Renal cortex interstitium (tissue), 15 donors: ENCODE results near the gene PTPRC. TPM values are rescaled to one million over a fixed set of nuclear protein-coding genes. Genes with fewer than 3 reads are reported as not detected.
A peak's percentile ranks its signal among the peaks of the same experiment; 100 is the strongest.
"Not testable (repeated sequence)": the region's sequence is repeated elsewhere in the genome, so short reads cannot be mapped to it uniquely, and the experiment has no call there.

Experiments used
- DNase-seq, 11 donors: peaks; one replicate each; pipeline ENCODE4 v3.0.0-alpha.2; 2013; ENCODE audit warnings: low read depth in 9 of 11, low spot score in 4 of 11; ENCODE audit errors: extremely low read depth in 1 of 11
- long read RNA-seq, 16 experiments: transcript quantifications; one replicate each; lab custom pipeline, GENCODE V29; 2026
- polyA plus RNA-seq, 3 donors: library from polyadenylated mRNA; unstranded; fragments of 120-200 nt; gene quantifications; one replicate each; pipeline ENCODE4 v1.2.1, GENCODE V29; 2013; ENCODE audit not compliant: insufficient read length in 3 of 3

The PTPRC gene, protein sequence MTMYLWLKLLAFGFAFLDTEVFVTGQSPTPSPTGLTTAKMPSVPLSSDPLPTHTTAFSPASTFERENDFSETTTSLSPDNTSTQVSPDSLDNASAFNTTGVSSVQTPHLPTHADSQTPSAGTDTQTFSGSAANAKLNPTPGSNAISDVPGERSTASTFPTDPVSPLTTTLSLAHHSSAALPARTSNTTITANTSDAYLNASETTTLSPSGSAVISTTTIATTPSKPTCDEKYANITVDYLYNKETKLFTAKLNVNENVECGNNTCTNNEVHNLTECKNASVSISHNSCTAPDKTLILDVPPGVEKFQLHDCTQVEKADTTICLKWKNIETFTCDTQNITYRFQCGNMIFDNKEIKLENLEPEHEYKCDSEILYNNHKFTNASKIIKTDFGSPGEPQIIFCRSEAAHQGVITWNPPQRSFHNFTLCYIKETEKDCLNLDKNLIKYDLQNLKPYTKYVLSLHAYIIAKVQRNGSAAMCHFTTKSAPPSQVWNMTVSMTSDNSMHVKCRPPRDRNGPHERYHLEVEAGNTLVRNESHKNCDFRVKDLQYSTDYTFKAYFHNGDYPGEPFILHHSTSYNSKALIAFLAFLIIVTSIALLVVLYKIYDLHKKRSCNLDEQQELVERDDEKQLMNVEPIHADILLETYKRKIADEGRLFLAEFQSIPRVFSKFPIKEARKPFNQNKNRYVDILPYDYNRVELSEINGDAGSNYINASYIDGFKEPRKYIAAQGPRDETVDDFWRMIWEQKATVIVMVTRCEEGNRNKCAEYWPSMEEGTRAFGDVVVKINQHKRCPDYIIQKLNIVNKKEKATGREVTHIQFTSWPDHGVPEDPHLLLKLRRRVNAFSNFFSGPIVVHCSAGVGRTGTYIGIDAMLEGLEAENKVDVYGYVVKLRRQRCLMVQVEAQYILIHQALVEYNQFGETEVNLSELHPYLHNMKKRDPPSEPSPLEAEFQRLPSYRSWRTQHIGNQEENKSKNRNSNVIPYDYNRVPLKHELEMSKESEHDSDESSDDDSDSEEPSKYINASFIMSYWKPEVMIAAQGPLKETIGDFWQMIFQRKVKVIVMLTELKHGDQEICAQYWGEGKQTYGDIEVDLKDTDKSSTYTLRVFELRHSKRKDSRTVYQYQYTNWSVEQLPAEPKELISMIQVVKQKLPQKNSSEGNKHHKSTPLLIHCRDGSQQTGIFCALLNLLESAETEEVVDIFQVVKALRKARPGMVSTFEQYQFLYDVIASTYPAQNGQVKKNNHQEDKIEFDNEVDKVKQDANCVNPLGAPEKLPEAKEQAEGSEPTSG (N-terminal part only)
- polyA plus RNA-seq, result 1 to 10 TPM; 5.4 to 6.4 (median 5.6) TPM
- long read RNA-seq, donor 1, partial matches to known transcripts, result 0 of 1 reads
- long read RNA-seq, donor 1, other reads (novel, unspliced or antisense), result 0 of 1 reads
- long read RNA-seq, donor 2, result 0 reads
- long read RNA-seq, donor 3, full-length matches to known transcripts, result 1 of 1 reads
- long read RNA-seq, donor 3, partial matches to known transcripts, result 0 of 1 reads
- long read RNA-seq, donor 3, other reads (novel, unspliced or antisense), result 0 of 1 reads
- long read RNA-seq, donor 4, result 0 reads
- long read RNA-seq, donor 5, result 0 reads
- long read RNA-seq, donor 6, result 0 reads
- long read RNA-seq, donor 7, result 0 reads
- long read RNA-seq, donor 8, result 0 reads
- long read RNA-seq, donor 9, result 0 reads
- long read RNA-seq, donor 10, result 0 reads
- long read RNA-seq, donor 11, result 0 reads
- long read RNA-seq, donor 12, result 0 reads
- long read RNA-seq, donor 13, full-length matches to known transcripts, result 1 of 1 reads
- long read RNA-seq, donor 13, partial matches to known transcripts, result 0 of 1 reads
- long read RNA-seq, donor 13, other reads (novel, unspliced or antisense), result 0 of 1 reads
- long read RNA-seq, donor 14, result 0 reads
- long read RNA-seq, donor 15, result 0 reads
- long read RNA-seq, donor 16, result 0 reads

DNA sequence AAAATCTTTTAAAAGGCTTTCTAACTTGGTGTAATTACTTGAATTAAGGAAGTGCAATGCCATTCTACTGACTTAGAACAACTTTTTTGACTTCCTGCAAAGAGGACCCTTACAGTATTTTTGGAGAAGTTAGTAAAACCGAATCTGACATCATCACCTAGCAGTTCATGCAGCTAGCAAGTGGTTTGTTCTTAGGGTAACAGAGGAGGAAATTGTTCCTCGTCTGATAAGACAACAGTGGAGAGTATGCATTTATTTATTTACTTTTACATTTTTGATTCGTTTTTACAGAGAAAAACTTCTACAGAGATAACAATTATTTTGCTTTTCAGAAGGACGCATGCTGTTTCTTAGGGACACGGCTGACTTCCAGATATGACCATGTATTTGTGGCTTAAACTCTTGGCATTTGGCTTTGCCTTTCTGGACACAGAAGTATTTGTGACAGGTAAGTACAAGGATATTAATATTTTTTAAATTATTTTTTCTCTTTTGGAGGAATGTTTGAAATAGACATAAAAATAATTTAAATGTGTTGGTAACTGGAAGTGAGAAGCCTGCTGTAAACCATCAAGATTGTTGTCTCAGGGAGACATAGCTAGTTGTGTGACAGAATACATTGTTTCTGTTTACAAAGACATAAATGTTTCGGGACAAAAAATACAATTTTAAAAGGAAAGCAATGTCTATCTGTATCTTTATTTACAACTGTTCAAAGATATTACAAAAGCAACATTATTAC lies at the start of gene PTPRC:
Gene PTPRC (plus strand): TSS at position 147 of the 742 bp plus-strand sequence. CDS start 229 bp downstream, at position 376.
- peak in 1 of 11 donors; percentile 5 for DNase-seq

GRCh38 chr1:198590454-198590853 lies 48.4 kb upstream of the PTPRC start:
- no peak for DNase-seq

DNA sequence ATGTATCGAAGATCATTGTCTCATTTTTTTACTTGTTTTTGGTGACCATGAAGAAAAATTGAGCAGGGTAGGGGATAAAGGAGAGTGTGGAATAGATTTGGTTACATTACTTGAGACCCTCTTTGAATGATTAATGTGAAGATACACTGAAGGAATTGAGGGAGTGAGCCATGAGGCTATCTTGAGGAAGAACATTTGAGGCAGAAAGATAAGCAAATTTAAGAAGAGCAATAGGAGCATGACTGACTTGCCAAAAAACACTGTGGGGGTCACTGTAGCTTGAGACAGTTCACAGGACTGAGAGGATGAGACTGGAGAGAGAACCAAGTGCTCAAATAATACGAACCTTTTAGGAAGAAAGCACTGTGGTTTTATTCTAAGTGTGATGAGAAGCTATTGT lies 43.1 kb upstream of the PTPRC start:
- no peak for DNase-seq

GRCh38 chr1:198597690-198598430 lies 41.0 kb upstream of the PTPRC start:
- no peak for DNase-seq

GRCh38 chr1:198598796-198599321 lies 40.0 kb upstream of the PTPRC start:
- peak in 2 of 11 donors; percentile 11 to 12 for DNase-seq

DNA sequence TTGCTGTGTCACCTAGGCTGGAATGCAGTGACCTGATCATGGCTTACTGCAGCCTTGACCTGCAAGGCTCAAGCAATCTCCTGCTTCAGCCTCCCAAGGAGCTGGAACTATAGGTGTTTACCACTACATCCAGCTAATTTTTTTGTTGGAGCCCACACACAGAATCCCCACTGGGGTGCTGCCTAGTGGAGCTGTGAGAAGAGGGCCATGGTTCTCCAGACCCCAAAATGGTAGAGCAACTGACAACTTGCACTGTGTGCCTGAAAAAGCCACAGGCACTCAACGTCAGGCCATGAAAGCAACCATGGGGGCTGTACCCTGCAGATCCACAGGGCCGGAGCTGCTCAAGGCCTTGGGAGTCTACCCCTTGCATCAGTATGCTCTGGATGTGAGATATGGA lies 39.1 kb upstream of the PTPRC start:
- no peak for DNase-seq

DNA sequence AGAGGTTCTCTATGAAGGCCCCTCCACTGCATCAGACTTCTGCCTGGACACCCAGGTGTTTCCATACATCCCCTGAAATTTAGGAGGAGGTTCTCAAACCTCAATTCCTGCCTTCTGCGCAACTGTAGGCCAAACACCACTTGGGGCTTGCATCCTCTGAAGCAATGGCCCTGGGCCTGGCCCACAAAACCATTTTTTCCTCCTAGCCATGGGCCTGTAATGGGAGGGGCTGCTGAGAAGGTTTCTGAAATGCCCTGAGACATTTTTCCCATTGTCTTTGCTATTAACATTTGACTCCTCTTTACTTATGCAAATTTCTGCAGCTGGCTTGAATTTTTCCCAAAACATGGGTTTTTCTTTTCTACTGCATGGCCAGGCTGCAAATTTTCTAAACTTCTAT lies 37.9 kb upstream of the PTPRC start:
- DNase-seq, result no peak

DNA sequence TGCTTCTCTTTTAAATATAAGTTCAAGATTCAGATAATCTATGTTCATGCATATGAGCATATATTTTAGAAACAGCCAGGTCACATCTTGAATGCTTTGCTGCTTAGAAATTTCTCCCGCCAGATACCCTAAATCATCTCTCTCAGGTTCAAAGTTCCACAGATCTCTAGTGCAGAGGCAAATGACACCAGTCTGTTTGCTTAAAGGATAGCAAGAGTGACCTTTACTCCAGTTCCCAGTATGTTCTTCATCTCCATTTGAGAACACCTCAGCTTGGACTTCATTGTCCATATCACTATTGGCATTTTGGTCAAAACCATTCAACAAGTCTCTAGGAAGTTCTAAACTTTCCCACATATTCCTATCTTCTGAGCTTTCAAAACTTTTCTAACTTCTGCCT lies 37.5 kb upstream of the PTPRC start:
- DNase-seq, result not testable (repeated sequence)

DNA sequence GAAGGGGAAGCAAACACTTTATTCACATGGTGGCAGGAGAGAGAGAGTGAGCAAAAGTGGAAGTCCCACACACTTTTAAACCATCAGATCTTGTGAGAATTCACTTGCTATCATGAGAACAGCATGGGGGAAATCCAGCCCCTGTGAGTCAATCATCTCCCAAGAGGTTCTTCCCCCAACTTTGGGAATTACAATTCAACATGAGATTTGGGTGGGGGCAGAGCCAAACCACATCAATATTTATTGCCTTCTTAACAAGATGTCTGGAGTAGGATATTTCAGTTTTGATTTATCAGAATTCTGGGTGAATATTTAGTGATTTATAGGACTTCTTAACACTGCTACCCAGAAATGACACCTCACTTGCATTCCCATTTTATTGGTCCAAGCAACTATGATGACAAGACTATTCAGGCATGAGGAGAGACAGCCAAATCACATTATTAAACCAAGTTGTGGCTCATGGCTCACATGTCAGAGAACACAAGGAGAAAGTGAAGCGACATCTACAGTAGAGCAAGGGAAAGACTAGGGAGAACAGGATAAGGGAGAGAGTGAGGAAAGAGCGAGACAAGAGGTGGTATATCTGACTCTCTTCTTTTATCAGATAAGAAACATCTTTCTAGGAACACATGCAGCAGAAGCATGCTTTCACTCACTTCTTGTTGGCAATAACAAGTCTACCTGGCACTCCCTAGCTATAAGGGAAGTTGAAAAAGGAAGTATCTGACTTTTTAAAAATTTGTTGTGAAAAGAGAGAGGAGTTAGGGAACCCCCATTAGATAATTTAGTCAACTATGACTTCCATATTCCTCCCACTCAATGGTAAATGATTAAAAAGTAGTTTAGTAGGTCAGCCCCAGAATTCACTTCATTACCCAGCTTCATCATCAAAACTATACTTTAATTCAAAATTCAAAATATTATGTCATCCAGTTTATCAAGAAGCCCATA lies 36.6 kb upstream of the PTPRC start:
- DNase-seq, result no peak

- DNase-seq, result no peak
Measured at GRCh38 chr1:198604975-198605374, 33.9 kb upstream of the PTPRC start.

GRCh38 chr1:198605406-198605805 lies 33.4 kb upstream of the PTPRC start:
- no peak for DNase-seq

GRCh38 chr1:198606020-198606438 lies 32.8 kb upstream of the PTPRC start:
- DNase-seq, result no peak

DNA sequence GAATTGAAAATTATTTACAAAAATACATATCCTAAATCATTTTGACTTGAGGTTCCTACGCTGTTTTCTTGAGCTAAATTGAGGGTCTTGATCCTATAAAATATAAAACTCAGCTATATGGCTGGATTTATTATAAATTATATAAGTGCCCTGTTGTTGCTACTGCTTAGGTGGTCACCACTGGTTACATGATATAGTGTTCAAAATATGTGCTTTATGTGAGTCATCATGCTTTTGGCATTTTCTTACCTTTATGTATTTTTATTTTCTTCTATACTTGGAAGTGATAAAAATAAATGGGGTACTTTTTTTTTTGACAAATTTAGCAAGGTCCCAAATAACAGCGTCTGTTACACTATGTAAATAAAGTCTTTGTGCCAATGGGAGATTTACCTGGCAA lies 31.1 kb upstream of the PTPRC start:
- no peak for DNase-seq

- DNase-seq, result no peak
Measured at GRCh38 chr1:198610362-198610761, 28.5 kb upstream of the PTPRC start.

DNA sequence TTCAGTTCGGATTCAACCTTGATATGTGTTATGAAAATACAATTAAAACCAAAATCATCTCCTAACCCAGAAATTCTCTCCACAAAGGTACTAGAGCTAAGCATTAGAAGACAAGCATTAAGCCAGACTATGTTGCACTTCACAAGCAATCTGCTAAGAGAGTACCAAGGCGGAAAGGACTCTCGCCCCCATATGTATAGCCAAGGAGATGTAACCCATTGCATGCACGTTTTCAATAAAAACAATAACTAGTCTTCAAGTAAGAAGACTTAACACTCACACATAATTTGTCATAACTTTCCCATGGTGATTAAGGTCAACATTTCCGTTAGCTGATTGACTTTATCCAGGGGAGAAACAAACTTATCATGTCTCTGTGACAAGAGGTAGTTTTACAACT lies 27.6 kb upstream of the PTPRC start:
- DNase-seq, result no peak
